ENCODE data around the gene ATP10A.

The ATP10A gene

DNA sequence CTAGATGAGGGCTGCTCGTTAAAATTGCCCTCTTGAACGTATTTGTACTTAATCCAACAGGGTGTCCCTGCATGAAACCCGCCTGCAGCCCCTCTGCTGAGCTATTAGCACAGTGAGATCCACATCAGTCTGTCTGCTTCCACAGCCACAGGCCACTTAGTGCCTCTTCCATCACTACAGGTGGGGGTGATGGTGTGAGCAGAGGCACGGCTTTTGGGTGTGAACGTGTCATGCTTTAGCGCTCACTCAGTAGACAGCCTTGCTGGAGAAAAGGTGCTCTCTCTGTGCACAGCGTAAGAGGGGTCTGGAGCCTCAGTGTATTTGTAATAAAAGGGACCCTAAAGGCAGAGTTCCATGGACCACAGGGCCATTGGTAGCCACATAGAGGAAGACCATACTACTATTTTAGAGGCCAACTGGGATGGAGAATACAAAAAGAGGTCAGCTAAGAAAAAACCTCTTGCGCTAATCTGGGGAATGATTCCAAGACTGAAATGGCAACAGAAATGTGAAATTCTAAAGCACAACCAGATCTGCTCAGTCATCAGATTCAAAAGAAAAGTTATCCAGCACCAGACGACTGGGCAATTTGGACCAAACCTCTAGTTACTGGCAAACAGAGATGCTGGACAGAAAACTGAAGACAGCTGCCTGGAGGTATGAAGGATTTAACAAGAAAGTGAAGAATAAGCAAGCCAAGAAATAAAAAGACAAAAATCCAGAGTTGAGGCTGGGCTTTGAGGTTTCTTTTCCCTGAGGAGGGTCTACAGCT is 120.2 kb downstream of the ATP10A start:
- Histone ChIP-seq H3K4me1 (ENCODE audit: insufficient read depth, low read length) (peaks cover 3% of the 10 kb centered on the region; the same call in 1 of the 2 replicates), H3K9ac (ENCODE audit: low read depth, low read length) (no peak overlapping the region), H3K9me3 (ENCODE audit: insufficient read depth, low read depth, low read length) (no peaks in the 10 kb centered on the region), H3K4me3 (ENCODE audit: low read length) (no peak overlapping the region), H3K27me3 (ENCODE audit: insufficient read depth, low read length) (no peaks in the 10 kb centered on the region), H3K36me3 (ENCODE audit: insufficient read depth, low read length) (no peaks in the 10 kb centered on the region), H3K27ac (ENCODE audit: low read depth, low read length) (no peak overlapping the region)
- WGBS: 92% methylated on average over 9 of the region's 9 CpGs

- no peaks in the 10 kb centered on the region for H3K36me3 ChIP-seq (ENCODE audit: insufficient read depth, low read length)
- no peaks in the 10 kb centered on the region for H3K9me3 ChIP-seq (ENCODE audit: insufficient read depth, low read depth, low read length)
- no peak overlapping the region for H3K27ac ChIP-seq (ENCODE audit: low read depth, low read length)
- no peaks in the 10 kb centered on the region for H3K27me3 ChIP-seq (ENCODE audit: insufficient read depth, low read length)
- H3K9ac ChIP-seq (ENCODE audit: low read depth, low read length): no peak overlapping the region
- peaks cover 3% of the 10 kb centered on the region; the same call in 1 of the 2 replicates for H3K4me1 ChIP-seq (ENCODE audit: insufficient read depth, low read length)
- WGBS: 89% methylated on average over 19 of the region's 19 CpGs
- no peak overlapping the region for H3K4me3 ChIP-seq (ENCODE audit: low read length)
These were observed 120.9 kb downstream of the ATP10A start for GRCh38 chr15:25742041-25742730.

DNA sequence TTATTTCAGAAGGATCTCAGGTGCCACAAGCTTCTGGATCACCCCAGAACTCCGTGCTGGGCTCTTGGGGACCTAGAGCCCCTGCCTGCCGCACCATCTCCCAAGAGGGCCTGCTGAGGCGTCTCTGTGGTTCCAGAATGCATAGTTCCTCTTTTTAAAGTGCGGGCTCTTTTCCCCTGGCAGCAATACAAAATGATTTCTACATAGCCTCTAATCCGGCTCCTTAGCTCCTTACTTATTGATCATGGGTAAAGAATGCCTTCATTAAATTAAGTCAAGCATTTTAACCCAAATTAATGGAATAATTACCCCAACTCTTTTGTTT is 121.9 kb downstream of the ATP10A start:
- no peak overlapping the region for H3K9ac ChIP-seq (ENCODE audit: low read depth, low read length)
- no peak overlapping the region for H3K4me3 ChIP-seq (ENCODE audit: low read length)
- H3K4me1 ChIP-seq (ENCODE audit: insufficient read depth, low read length): peaks cover 3% of the 10 kb centered on the region; the same call in 1 of the 2 replicates
- no peaks in the 10 kb centered on the region for H3K36me3 ChIP-seq (ENCODE audit: insufficient read depth, low read length)
- H3K27ac ChIP-seq (ENCODE audit: low read depth, low read length): no peak overlapping the region
- WGBS: 94% methylated on average over 5 of the region's 5 CpGs
- H3K9me3 ChIP-seq (ENCODE audit: insufficient read depth, low read depth, low read length): no peaks in the 10 kb centered on the region
- H3K27me3 ChIP-seq (ENCODE audit: insufficient read depth, low read length): no peaks in the 10 kb centered on the region

GRCh38 chr15:25740383-25741255 is 122.5 kb downstream of the ATP10A start:
- Histone ChIP-seq H3K4me3 (ENCODE audit: low read length) (no peak overlapping the region), H3K9ac (ENCODE audit: low read depth, low read length) (no peak overlapping the region), H3K36me3 (ENCODE audit: insufficient read depth, low read length) (no peaks in the 10 kb centered on the region), H3K4me1 (ENCODE audit: insufficient read depth, low read length) (peaks cover 3% of the 10 kb centered on the region; the same call in 1 of the 2 replicates), H3K27ac (ENCODE audit: low read depth, low read length) (no peak overlapping the region), H3K9me3 (ENCODE audit: insufficient read depth, low read depth, low read length) (no peaks in the 10 kb centered on the region), H3K27me3 (ENCODE audit: insufficient read depth, low read length) (no peaks in the 10 kb centered on the region)
- 94% methylated on average over 18 of the region's 18 CpGs for WGBS

- Histone ChIP-seq H3K9me3 (ENCODE audit: insufficient read depth, low read depth, low read length) (no peaks in the 10 kb centered on the region), H3K27ac (ENCODE audit: low read depth, low read length) (no peak overlapping the region), H3K4me1 (ENCODE audit: insufficient read depth, low read length) (peaks cover 3% of the 10 kb centered on the region; the same call in 1 of the 2 replicates), H3K9ac (ENCODE audit: low read depth, low read length) (no peak overlapping the region), H3K27me3 (ENCODE audit: insufficient read depth, low read length) (no peaks in the 10 kb centered on the region), H3K36me3 (ENCODE audit: insufficient read depth, low read length) (no peaks in the 10 kb centered on the region), H3K4me3 (ENCODE audit: low read length) (no peak overlapping the region)
- 80% methylated on average over 6 of the region's 7 CpGs for WGBS
These were observed 123.4 kb downstream of the ATP10A start for GRCh38 chr15:25739687-25740121.

- H3K9ac ChIP-seq (ENCODE audit: low read depth, low read length): no peak overlapping the region
- no peaks in the 10 kb centered on the region for H3K9me3 ChIP-seq (ENCODE audit: insufficient read depth, low read depth, low read length)
- peaks cover 3% of the 10 kb centered on the region; the same call in 1 of the 2 replicates for H3K4me1 ChIP-seq (ENCODE audit: insufficient read depth, low read length)
- H3K27ac ChIP-seq (ENCODE audit: low read depth, low read length): no peak overlapping the region
- no peaks in the 10 kb centered on the region for H3K27me3 ChIP-seq (ENCODE audit: insufficient read depth, low read length)
- H3K4me3 ChIP-seq (ENCODE audit: low read length): no peak overlapping the region
- no peaks in the 10 kb centered on the region for H3K36me3 ChIP-seq (ENCODE audit: insufficient read depth, low read length)
- 96% methylated on average over 6 of the region's 7 CpGs for WGBS
These were observed 124.8 kb downstream of the ATP10A start for GRCh38 chr15:25738171-25738965.

GRCh38 chr15:25737218-25737643 is 125.9 kb downstream of the ATP10A start:
- H3K4me3 ChIP-seq (ENCODE audit: low read length): no peak overlapping the region
- no peaks in the 10 kb centered on the region for H3K36me3 ChIP-seq (ENCODE audit: insufficient read depth, low read length)
- H3K27ac ChIP-seq (ENCODE audit: low read depth, low read length): no peak overlapping the region
- no peak overlapping the region for H3K9ac ChIP-seq (ENCODE audit: low read depth, low read length)
- no peaks in the 10 kb centered on the region for H3K27me3 ChIP-seq (ENCODE audit: insufficient read depth, low read length)
- 91% methylated on average over 4 of the region's 4 CpGs for WGBS
- no peaks in the 10 kb centered on the region; the same call in 1 of the 2 replicates for H3K4me1 ChIP-seq (ENCODE audit: insufficient read depth, low read length)
- H3K9me3 ChIP-seq (ENCODE audit: insufficient read depth, low read depth, low read length): no peaks in the 10 kb centered on the region

- Histone ChIP-seq H3K4me3 (ENCODE audit: low read length) (no peak overlapping the region), H3K27me3 (ENCODE audit: insufficient read depth, low read length) (no peaks in the 10 kb centered on the region), H3K9me3 (ENCODE audit: insufficient read depth, low read depth, low read length) (no peaks in the 10 kb centered on the region), H3K4me1 (ENCODE audit: insufficient read depth, low read length) (no peaks in the 10 kb centered on the region), H3K27ac (ENCODE audit: low read depth, low read length) (no peak overlapping the region), H3K9ac (ENCODE audit: low read depth, low read length) (no peak overlapping the region), H3K36me3 (ENCODE audit: insufficient read depth, low read length) (no peaks in the 10 kb centered on the region)
- 92% methylated on average over 3 of the region's 3 CpGs for WGBS
These were observed 126.7 kb downstream of the ATP10A start for GRCh38 chr15:25736461-25736860.

DNA sequence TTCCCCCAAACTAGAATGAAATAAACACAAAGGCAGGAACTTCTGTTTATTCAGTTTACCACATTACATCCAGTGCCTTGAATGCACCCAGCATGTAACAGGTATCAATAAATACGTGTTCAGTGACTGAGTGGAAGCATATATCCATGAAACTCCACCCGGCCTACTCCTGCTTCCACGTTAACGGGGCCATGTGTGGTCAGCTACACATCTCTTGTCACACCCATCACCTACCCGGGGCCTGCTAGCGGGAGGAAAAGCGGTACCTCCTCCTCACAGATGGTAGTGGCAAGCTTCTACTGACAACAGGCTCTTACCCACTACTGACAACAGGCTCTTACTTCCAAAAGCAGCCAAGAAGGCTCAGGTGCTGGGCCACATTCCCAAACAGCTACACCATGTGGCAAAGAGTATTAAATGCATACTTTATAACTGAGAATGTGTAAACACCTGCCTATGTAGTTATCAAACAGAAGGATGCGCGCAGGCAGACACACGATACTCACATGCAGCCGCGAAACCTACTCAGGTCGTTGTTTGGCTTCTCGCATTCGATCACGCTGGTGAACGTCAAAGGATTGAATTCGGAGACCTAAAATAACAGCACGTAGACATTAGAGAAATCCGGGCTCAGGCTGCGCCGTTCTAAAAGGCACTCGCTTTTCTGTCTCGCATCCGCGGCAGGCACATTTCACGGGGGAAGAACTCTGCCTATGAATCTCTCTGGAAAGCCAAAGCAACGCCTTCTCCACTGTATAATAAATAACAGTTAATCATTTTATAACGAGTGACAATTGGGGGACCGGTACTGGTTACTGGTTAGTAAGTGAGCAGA is 127.4 kb downstream of the ATP10A start:
- no peak overlapping the region for H3K27ac ChIP-seq (ENCODE audit: low read depth, low read length)
- H3K36me3 ChIP-seq (ENCODE audit: insufficient read depth, low read length): no peaks in the 10 kb centered on the region
- H3K9me3 ChIP-seq (ENCODE audit: insufficient read depth, low read depth, low read length): no peaks in the 10 kb centered on the region
- H3K4me1 ChIP-seq (ENCODE audit: insufficient read depth, low read length): no peaks in the 10 kb centered on the region
- WGBS: 95% methylated on average over 29 of the region's 30 CpGs
- H3K9ac ChIP-seq (ENCODE audit: low read depth, low read length): no peak overlapping the region
- no peak overlapping the region for H3K4me3 ChIP-seq (ENCODE audit: low read length)
- no peaks in the 10 kb centered on the region for H3K27me3 ChIP-seq (ENCODE audit: insufficient read depth, low read length)

All from HUES64 (cell line).